GM19468 (cell line): Measurements from ENCODE around the gene TUT4.

Source experiments
- ATAC-seq: cut with Tn5 transposase; IDR thresholded peaks from one replicate; pipeline ENCODE4 v1.9.1; 2021; ENCODE audit warnings: mild to moderate bottlenecking, moderate library complexity, moderate number of reproducible peaks; ENCODE audit not compliant: unreplicated experiment; ENCODE audit errors: extremely low read depth

Gene TUT4

GRCh38 chr1:52423055-52423454 is 129.8 kb downstream of the TUT4 start:
- no peak for ATAC-seq

DNA sequence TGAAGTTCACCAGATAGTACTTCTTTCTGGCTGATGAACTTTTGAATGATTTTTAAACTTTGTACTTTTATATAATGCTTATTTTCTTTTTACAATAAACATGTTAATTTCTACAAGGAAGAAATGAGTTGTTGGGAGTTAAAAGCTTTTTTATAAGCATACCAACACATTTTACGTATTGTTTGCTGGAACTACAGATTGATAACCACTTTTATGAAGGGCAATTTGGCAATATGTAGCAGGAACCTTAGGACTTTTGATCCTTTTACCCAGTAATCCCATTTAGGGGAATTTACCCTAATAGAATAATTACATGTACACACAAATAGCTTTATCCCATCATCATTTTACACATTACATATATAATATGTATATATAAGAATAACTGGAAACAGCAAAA is 132.2 kb downstream of the TUT4 start:
- no peak for ATAC-seq

DNA sequence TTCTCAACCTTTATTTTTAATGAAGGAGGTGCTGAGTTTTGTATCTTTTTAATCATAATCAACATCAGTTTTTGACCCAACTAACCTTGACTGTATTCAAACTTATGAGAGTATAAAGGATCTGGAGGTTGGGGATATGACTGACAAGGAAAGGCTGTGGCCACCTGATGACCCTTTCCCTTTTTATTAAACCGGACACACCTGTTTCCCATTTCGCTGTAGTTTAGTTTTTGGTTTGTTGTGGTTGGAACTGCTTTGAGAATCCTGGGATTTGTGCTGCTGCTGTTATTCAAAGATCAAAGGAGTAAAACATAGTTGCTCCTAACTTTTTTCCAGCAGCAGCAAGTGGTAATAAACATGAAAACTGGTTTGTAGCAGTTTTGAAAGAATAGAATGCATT is 136.1 kb downstream of the TUT4 start:
- no peak for ATAC-seq

- no peak for ATAC-seq
These were observed 137.9 kb downstream of the TUT4 start for GRCh38 chr1:52414942-52415341.

- ATAC-seq, result no peak
These were observed 139.4 kb downstream of the TUT4 start for GRCh38 chr1:52413410-52413989.

GRCh38 chr1:52404975-52405338 is 147.9 kb downstream of the TUT4 start:
- no peak for ATAC-seq

DNA sequence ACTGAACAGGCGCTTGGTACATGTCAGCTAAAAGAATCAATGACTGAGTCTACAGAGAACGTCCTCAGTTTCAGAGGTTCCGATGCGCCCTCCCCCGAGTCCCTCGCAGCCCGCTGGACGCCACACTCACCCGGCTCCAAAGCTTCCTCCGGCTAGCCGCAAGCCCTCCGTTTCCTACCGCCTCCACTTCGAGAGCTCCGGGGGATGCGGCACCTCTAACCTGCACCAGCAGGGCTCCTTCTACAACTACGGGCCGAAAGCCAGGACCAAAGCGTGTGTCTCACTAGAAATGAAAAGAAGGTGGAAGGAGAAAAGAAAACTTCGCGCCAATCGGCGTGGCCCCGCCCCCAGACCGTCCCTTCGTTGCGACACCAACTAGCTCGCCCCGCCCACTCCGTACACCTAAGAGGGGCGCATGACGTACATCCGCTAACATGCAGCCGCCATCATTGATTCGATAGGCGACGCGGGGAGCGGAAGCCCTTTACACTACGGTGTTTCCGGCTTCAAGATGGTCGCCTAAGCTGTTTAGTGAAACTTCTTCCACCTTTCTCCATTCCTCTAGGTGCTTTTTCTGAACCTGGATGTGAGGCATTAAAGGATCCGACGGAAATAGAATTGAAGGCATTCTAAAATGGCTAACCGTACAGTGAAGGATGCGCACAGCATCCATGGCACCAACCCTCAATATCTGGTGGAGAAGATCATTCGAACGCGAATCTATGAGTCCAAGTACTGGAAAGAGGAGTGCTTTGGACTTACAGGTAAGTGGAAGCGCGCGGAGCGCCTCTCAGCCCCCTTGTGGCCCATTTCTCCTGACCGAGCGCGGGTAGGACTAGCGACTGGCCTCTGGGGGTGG is 148.5 kb downstream of the TUT4 start, which contains the start of the genes ORC1 and PRPF38A:
TSS of gene ORC1 (minus strand) at position 308 of the 859 bp plus-strand sequence. CDS start 2,200 bp downstream, outside the sequence.
TSS of gene PRPF38A (plus strand) at position 487 of the 859 bp plus-strand sequence. CDS start at position 635, 148 bp downstream.
- ATAC-seq, result peak; percentile 82

GRCh38 chr1:52403566-52404115 is 149.3 kb downstream of the TUT4 start:
- no peak for ATAC-seq

DNA sequence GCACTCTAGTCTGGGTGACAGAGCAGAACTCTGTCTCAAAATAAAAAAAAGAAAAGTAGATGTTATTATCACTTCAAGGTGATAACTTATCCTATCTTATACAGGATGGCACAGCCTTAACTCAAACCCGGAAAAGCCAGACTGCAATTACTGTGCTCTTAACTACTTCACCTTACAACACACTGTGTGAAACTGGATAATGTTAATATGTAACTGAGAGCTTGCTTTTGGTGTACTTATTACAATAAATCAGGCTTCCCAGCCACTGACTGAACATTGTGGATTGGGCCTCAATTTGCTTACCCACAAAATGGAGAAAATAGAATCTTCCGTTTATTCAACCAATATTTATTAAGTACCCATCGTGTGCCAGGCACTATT is 150.0 kb downstream of the TUT4 start:
- no peak for ATAC-seq

DNA sequence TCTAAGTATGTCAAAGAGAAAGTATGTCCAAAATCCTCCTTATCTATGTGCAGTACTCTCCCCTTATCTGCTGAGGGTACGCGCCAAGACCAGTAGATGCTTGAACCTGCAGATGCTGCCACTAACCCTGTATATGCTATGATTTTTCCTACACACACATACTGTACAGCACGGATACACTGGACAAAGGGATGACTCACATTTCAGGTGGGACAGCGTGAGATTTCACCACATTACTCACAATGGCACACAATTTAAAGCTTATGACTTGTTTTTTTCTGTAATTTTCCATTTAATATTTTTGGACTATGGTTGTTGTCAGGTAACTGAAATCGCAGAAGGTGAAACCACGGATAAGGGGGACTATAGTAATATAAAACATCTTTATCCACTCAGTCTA is 152.8 kb downstream of the TUT4 start:
- ATAC-seq, result no peak

DNA sequence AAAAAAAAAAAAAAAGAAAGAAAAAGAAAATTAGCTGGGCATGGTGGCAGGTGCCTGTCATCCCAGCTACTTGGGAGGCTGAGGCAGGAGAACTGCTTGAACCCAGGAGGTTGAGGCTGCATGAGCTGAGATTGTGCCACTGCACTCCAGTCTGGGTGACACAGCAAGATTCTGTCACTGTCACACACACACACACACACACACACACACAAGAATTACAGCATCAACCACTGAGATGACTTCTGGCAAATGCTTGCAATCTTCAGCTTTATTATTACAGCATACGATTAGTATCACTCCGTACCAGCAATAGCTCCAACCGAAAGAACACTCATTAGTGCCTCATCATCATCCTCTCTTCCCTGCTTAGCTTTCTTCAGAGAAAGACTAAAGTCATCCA is 153.3 kb downstream of the TUT4 start:
- no peak for ATAC-seq

GRCh38 chr1:52393174-52393573 is 159.7 kb downstream of the TUT4 start:
- ATAC-seq, result no peak

GRCh38 chr1:52386458-52386857 is 166.4 kb downstream of the TUT4 start:
- ATAC-seq, result no peak

DNA sequence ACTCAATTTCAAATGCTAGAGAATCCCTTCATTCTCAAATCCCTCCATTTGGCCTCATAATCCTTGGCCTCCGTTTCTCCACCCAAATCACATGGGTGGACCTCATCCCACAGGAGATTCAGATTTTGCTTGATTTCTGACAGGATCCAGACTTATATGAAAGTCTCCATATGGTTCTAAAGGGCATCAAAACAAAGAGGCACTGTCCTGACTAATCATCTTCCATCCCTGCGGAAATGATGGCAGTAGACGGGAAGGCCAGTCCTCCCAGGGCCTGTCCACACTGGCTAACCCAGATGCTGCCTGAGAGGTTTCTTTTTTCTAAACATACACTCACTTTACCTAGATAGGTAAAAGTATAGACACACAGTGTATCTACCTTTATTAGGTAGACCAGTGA is 167.5 kb downstream of the TUT4 start:
- ATAC-seq, result no peak
